ENCODE measurements around the gene STARD3.

Gene STARD3

DNA sequence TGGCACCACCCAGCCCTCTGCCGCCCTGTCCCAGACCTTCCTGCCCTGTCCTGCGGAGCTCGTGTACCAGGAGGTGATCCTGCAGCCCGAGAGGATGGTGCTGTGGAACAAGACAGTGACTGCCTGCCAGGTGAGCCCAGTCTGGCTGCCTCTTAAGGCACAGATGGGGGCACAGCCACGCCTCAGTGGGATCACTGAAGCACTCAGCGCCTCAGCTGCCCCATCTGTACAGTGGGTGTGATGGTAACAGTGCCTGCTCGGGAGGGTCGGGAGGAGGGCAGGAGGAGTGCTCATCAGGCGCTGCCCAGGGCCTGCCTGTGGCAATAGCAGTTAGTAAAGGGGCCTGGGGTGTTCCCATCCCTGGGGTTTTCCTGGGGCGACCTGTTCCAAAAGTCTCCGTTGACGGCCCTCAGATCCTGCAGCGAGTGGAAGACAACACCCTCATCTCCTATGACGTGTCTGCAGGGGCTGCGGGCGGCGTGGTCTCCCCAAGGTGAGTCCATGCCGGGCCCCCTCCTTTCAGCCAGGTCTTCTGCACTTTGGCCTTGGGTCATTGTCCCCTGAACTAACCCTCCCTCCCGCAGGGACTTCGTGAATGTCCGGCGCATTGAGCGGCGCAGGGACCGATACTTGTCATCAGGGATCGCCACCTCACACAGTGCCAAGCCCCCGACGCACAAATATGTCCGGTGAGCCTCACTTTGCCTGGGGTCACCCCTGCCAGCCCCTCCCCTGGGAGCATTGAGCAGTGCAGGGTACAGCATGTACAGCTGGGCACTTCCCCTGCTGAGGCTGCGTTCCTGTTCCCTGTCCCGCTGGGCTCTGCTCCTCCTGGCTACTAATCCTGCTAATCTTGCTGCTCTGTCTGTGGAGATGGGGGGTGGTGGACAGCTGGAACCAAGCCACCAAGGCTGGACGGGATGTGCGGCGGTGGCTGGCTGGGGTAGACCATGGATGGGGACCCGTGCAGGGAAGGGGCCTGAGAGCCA, 23.7 kb downstream of the STARD3 start:
- DNase-seq (ENCODE audit: insufficient read length, low spot score) (no peak), FAIRE-seq (no peak)
- no peak for TF ChIP-seq POLR2A (IDR thresholded peaks at IDR 0.05; ENCODE audit: low read depth, low read length)

DNA sequence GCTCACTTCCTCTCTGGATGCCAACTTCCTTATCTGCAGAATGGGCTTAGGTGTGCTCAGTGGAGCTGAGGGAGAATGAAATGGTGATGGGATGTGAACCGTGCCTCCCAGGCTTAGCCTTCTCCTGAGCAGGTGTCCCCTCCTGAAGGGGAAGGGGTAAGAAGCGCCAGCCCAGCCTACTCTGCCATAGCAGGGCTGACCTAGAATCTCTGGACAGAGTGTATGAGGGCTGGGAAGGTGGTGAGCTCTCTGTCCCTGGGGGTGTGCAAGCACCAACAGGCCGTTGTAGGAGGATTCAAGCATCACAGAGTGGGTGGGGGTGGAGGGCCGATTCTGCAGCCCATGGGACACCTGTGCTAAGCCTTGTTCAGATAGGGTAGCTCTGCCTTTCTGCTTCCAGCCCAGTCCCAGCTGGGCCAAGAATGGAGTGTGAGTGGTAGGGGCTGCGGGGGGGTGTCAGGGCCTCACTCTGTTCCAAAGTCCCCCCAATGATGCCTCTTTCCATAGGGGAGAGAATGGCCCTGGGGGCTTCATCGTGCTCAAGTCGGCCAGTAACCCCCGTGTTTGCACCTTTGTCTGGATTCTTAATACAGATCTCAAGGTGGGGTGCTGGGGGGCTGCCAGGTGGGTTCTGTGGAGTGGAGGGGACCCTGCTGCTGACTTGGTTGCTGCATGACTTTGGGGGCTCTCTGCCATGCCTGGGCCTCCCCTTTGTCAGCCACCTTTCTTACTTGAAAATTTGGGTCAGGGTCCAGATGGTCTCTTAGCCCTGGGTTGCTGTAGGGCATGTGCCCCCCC, 25.0 kb downstream of the STARD3 start:
- TF ChIP-seq POLR2A (IDR thresholded peaks at IDR 0.05; ENCODE audit: low read depth, low read length): no peak
- FAIRE-seq (no peak), DNase-seq (ENCODE audit: insufficient read length, low spot score) (no peak)

DNA sequence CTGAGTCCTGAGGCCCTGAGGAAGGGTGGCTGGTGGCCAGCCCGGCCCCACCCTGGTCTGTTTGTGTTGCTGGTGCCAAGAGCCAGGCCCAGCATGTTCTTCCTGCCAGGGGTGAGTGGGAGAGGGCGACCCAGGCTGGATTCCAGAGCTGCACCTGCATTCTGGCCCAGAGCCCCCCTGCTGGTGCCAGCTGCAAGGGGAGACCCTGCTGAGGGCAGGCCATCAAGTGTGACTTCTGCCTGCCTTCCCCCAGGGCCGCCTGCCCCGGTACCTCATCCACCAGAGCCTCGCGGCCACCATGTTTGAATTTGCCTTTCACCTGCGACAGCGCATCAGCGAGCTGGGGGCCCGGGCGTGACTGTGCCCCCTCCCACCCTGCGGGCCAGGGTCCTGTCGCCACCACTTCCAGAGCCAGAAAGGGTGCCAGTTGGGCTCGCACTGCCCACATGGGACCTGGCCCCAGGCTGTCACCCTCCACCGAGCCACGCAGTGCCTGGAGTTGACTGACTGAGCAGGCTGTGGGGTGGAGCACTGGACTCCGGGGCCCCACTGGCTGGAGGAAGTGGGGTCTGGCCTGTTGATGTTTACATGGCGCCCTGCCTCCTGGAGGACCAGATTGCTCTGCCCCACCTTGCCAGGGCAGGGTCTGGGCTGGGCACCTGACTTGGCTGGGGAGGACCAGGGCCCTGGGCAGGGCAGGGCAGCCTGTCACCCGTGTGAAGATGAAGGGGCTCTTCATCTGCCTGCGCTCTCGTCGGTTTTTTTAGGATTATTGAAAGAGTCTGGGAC, 25.8 kb downstream of the STARD3 start:
- TF ChIP-seq POLR2A (IDR thresholded peaks at IDR 0.05; ENCODE audit: low read depth, low read length): no peak
- no peak for DNase-seq (ENCODE audit: insufficient read length, low spot score)
- no peak for FAIRE-seq

DNA sequence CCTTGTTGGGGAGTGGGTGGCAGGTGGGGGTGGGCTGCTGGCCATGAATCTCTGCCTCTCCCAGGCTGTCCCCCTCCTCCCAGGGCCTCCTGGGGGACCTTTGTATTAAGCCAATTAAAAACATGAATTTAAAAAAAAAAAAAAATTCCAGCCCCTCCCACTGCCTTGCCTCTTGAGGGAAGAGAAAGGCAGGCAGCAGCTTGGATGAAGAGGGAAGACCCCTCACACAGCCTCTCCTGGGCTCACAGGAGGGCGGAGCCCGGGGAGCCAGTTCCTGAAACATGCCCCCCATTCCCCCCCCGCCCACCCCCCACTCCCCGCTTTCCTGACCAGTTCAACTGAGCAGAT, 26.4 kb downstream of the STARD3 start:
- DNase-seq (ENCODE audit: insufficient read length, low spot score): no peak

DNA sequence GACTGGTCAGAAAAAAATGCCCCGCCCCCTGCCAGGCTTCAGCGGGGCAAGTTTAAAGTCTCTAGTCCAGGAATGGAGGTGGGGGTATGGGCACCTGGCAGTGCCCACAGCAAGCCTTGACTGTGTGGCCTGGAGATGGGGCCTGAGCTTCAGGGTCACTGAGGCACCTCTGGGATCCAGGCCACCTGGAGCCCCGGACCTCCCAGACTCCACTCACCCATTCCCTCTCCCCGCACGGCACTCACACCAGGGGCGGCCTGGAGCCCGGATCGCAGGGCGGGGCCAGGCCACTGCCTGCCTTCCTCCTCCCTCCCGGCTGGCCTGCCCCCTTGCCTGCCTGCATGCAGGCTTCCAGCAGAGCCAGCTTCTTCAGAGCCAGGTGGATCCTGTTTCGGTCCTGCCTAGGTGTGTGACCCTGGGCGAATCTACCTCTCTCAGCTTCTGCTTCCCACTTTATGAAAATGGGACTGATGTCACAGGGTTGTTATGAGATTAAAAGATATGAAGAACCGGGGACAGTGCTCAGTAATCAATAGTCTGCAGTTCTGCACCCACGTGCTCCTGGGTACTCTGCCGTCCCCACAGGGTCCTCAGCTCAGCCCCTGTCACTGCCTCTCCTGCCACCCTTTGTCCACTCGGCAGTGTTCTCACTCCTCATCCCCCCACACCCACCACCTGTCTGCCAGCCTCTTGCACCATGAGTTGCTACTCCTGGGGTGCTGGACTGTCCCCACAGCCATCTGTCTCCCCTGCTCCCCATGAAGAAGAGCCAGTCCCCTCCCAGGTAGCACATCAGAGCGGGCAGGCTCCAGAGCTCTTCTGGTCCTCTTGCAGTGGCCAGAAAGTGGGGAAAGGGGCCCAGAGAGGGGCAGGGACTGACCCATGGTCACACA, 27.0 kb downstream of the STARD3 start:
- DNase-seq (ENCODE audit: insufficient read length, low spot score) (no peak), FAIRE-seq (no peak)
- TF ChIP-seq POLR2A (IDR thresholded peaks at IDR 0.05; ENCODE audit: low read depth, low read length): no peak

More for the DNA sequence above, 26.4 kb downstream of the STARD3 start:
- no peak for TF ChIP-seq POLR2A (IDR thresholded peaks at IDR 0.05; ENCODE audit: low read depth, low read length)
- FAIRE-seq: no peak

DNA sequence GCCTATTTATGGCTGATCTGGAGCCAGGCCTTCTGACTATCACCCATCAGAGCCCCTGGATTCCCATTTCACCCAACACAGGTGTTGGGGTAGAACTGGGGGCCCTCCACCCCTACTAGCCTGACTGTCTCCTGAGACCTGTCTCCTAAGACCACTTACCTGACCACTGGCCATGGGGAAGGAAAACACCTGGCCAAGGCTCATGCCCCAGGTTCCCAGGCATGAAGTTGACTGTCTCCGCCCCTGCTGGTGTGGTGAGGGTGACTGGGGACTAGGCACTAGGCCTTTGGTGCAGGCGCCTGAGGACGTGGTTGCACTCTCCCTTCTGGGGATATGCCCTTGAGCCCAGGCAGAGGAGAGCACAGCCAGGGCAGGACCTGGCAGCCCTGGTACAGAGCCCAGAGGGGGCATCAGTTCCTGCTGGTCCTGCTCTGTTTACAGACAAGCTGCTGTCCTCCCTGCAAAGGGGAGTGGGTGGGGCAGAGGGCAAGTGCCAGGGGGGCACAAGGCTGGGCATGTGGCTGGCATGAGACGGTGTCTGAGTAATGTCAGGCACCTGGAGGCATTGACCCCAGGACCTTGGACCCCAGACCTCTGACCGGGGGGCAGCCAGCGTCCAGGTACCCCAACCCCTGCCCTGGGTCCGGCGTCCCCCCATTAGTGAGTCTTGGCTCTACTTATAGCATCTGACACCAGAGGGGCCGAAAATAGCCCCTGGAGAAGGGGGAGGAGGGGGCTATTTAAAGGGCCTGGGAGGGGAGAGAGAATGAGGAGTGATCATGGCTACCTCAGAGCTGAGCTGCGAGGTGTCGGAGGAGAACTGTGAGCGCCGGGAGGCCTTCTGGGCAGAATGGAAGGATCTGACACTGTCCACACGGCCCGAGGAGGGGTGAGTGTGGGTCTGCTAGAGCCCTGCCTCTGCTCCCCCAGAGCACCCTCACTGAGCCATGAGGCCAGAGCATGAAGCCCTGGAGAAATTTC, 27.9 kb downstream of the STARD3 start, which contains the start of gene TCAP:
Gene TCAP (plus strand): TSS at position 769 of the 981 bp plus-strand sequence. CDS start 11 bp downstream, at position 780.
- no peak for FAIRE-seq
- no peak for DNase-seq (ENCODE audit: insufficient read length, low spot score)
- TF ChIP-seq POLR2A (IDR thresholded peaks at IDR 0.05; ENCODE audit: low read depth, low read length): no peak

DNA sequence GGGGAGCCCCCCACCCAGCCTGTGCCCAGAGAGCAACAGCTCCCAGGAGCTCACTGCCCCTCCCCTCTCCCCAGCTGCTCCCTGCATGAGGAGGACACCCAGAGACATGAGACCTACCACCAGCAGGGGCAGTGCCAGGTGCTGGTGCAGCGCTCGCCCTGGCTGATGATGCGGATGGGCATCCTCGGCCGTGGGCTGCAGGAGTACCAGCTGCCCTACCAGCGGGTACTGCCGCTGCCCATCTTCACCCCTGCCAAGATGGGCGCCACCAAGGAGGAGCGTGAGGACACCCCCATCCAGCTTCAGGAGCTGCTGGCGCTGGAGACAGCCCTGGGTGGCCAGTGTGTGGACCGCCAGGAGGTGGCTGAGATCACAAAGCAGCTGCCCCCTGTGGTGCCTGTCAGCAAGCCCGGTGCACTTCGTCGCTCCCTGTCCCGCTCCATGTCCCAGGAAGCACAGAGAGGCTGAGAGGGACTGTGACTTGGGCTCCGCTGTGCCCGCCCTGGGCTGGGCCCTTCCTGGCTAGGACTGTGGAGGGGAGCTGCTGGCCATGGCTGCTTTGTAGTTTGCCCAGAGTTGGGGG, 28.8 kb downstream of the STARD3 start:
- FAIRE-seq (no peak), DNase-seq (ENCODE audit: insufficient read length, low spot score) (no peak)
- TF ChIP-seq POLR2A (IDR thresholded peaks at IDR 0.05; ENCODE audit: low read depth, low read length): no peak

DNA sequence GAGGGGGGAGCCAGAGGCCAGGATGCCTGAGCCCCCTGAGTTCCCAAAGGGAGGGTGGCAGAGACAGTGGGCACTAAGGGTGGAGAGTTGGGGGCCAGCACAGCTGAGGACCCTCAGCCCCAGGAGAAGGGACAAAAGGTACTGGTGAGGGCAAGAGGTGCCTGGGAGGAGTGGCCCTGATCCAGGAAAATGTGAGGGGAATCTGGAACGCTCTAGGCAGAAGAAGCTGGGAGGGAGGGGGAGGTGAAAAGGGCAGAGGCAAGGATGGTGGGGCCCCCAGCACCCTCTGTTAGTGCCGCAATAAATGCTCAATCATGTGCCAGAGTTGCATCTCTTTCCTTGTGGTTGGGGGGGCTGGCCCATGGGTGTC, 29.3 kb downstream of the STARD3 start:
- FAIRE-seq (no peak), DNase-seq (ENCODE audit: insufficient read length, low spot score) (no peak)

DNA sequence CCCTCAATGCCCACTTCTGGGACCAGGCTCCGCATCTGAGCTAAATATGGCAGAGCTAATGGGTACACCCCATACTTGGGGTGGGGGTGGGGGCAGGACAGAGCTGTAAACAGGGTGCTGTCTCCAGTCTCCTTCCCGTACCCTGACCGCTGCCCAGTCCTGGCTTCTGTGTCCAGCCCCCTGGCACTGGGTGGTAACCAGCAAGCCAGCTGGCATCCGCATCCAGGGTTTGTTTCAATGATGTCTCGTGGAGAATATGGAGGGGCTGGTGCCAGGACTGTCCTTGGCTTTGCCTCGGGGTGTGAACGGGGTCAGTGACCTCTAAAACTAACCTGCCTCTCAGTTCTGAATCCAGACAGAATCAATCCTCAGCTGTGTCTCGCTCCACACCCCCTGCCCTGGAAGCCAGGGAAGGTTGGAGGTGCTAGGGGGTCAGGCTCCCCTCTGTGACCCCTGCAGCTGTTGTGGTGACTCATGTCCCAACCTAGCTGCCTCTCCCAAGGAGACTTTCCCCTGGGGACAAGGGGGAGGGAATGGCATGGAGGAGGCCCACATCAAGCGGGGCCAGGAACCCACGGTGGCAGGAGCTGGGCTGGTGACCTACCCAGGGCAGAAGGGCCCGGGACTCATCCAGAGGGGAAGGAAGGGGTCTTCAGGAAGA, 29.8 kb downstream of the STARD3 start:
- no peak for FAIRE-seq
- DNase-seq (ENCODE audit: insufficient read length, low spot score): no peak

More for the DNA sequence above, 29.3 kb downstream of the STARD3 start:
- TF ChIP-seq POLR2A (IDR thresholded peaks at IDR 0.05; ENCODE audit: low read depth, low read length): no peak

DNA sequence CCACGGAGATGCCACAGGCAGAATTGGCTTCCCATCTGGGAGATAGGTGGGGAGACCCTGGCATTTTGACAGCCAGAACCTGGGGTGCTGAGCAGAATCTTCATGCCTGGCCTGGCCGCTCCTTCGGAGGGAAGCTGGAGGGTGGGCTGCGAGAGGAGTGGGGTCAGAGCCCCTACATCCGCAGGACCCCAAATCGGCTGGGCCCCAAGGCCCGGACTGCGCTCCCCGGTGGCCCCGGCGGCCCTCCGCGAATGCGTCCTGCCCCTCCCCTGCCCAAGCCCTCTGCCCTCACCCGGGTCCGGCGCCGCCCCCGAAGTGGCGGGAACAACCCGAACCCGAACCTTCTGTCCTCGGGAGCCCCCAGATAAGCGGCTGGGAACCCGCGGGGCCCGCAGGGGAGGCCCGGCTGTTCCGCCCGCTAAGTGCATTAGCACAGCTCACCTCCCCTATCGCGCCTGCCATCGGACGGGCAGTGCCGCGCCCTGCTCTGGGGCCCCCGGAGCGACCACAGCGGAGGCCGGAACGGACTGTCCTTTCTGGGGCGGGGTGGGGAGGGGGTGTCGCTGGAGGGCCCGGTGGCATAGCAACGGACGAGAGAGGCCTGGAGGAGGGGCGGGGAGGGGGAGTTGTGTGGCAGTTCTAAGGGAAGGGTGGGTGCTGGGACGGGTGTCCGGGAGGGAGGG, 30.5 kb downstream of the STARD3 start:
- TF ChIP-seq POLR2A (IDR thresholded peaks at IDR 0.05; ENCODE audit: low read depth, low read length): no peak
- no peak for FAIRE-seq
- no peak for DNase-seq (ENCODE audit: insufficient read length, low spot score)

More for the DNA sequence above, 29.8 kb downstream of the STARD3 start:
- no peak for TF ChIP-seq POLR2A (IDR thresholded peaks at IDR 0.05; ENCODE audit: low read depth, low read length)
